HG03103 (cell line): ENCODE data around the gene DSCAM.

Experiments
- ATAC-seq: cut with Tn5 transposase; IDR thresholded peaks from one replicate; pipeline ENCODE4 v1.9.1; 2021; ENCODE audit warnings: low read depth; ENCODE audit not compliant: unreplicated experiment

DSCAM gene

GRCh38 chr21:40792691-40793456 is 54.1 kb downstream of the DSCAM start:
- ATAC-seq: no peak

DNA sequence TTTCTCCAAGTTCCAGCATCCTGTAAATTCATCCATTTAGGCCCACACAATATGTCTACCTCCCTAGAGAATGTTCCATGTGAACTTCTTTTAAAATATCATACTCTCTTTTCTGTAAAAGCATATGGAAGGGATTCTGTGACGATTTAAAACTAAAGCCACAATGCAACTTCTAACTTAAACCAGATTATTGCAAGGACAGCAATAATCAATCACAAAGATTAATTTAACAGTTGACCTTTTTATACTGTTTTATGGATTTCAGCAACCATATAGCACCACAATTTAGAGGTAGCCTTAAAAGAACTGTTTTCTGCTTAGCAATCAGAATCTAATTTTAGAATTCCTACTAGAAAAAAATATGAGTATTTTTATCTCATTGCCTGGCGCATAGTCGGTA is 58.3 kb downstream of the DSCAM start:
- ATAC-seq: no peak

GRCh38 chr21:40783404-40783803 is 63.6 kb downstream of the DSCAM start:
- ATAC-seq: no peak

DNA sequence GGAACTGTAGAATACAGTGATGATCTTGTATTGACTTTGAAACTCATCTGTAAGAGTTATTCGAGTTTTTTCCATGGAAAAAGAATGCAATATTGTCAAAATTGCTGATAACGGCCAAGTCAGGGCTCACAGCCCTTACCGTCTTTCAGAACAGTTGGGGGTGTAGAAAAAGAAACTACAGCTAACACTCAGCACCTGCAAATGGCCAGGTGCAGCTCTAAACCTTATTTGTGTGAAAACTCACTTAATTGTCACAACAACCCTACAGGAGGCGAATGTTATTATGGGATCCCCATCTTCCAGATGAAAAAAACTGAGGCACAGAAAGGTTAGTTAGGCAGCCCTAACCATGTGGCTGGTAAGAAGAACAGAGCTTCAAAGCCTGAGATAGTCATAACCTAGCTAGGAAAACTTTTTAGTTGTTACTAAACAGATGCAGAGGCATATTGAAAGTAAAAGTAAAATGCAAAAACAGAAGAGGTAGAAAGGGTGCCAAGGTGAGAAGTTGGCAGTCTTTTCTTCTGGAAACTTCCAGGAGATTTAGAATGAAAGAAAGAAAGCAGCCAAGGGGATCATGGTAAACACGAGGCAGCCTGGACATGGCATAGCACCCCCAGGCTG is 76.4 kb downstream of the DSCAM start:
- ATAC-seq: no peak

DNA sequence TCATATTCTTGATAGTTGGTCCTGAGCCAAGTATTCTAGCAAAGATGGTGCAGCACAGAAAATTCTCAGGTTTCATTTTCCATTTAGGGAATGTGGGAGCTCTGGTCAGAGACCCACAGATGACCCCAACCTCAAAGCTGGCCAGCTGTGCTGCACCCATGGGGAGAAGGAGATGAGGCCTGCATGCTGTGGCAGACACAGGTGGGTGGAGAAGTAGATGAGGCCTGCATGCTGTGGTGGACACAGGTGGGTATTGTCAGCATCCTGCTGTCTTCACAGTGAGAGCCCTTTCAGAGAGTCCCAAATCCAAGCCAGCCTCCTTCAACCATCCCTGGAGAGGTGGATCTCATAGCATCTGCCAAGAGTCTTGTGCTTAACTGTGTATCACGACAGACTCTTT is 77.7 kb downstream of the DSCAM start:
- no peak for ATAC-seq

- ATAC-seq: no peak
Measured at GRCh38 chr21:40768056-40768455, 78.9 kb downstream of the DSCAM start.

- no peak for ATAC-seq
Measured at GRCh38 chr21:40766381-40766780, 80.6 kb downstream of the DSCAM start.

GRCh38 chr21:40765811-40766210 is 81.1 kb downstream of the DSCAM start:
- no peak for ATAC-seq

DNA sequence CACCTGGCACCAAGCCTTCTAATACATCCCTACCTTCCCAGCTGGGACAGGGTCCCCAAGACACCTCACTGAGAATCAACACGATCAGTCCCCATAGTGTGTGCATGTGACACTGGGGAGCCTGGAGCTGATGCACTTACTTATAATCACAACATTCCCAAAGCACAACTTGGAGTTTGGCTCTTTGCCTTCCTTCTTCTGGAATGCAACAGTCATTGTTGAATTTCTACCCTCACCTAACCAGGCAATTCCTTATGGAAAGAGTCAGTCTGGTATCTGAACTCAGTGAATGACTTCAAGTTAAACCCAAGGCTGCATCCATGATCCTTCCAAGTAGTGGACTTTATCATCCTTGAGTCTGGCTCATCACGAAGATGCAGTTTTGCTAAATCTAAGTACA is 86.1 kb downstream of the DSCAM start:
- ATAC-seq: no peak

- ATAC-seq: no peak
Measured at GRCh38 chr21:40759061-40759460, 87.9 kb downstream of the DSCAM start.

GRCh38 chr21:40757366-40757765 is 89.6 kb downstream of the DSCAM start:
- ATAC-seq: no peak

- no peak for ATAC-seq
Measured at GRCh38 chr21:40754466-40754865, 92.5 kb downstream of the DSCAM start.

- ATAC-seq: no peak
Measured at GRCh38 chr21:40753756-40754155, 93.2 kb downstream of the DSCAM start.

- ATAC-seq: no peak
Measured at GRCh38 chr21:40752125-40752524, 94.8 kb downstream of the DSCAM start.

DNA sequence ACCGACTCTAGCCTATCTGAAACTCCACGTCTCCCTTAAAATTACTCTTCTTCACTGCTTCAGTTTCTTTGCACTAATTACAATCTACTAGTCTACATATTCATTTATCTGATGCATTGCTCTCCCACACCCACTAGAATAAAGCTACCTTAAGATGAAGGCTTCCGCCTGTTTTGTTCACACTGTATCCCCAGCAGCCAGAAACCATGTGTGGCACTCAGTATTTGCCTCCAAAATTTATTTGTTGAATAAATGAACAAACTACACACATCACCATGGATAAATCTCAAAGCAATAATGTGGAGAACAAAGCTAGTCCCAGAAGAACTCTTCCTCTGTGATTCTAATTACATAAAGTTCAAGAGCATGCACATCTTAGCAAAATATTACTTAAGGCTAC is 95.7 kb downstream of the DSCAM start:
- ATAC-seq: no peak

- no peak for ATAC-seq
Measured at GRCh38 chr21:40736145-40736544, 110.8 kb downstream of the DSCAM start.

- no peak for ATAC-seq
Measured at GRCh38 chr21:40733024-40733397, 113.9 kb downstream of the DSCAM start.

GRCh38 chr21:40732253-40733023 is 114.5 kb downstream of the DSCAM start:
- ATAC-seq: no peak

- ATAC-seq: no peak
Measured at GRCh38 chr21:40731206-40731605, 115.8 kb downstream of the DSCAM start.

GRCh38 chr21:40730426-40730800 is 116.5 kb downstream of the DSCAM start:
- no peak for ATAC-seq

DNA sequence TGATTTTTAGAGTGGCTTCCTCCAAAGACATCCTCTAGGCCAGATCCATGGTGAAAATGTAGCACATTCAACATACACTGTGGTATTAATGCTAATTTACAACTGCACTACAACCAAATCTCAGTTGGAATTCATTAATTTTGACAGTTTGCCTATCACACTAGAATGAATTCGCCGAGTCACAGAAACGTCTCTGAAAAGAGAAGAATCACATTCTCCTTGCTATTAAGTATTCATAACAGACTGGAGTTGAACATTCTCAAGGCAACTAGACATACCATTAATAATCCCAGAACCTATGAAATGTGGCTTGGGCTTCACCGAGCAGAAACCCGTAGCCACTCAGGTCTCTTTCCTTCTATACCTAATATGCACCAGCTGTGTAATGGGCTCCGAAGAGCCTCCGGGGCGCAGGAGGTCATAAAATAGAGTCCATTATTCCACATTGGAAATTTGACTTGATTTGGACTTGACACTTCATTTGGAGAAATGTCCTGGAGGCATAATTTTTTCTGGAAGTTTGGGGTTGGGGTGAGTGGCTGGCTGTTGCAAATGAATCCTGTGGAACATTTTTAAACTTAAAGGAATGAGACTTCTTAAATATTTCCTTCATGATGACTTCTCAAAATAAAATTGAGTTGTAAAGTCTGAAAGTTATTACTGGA is 117.1 kb downstream of the DSCAM start:
- no peak for ATAC-seq
